Fibroblast of the aortic adventitia (primary cell): ENCODE measurements around the gene POU2AF3. TPM values are rescaled to one million over a fixed set of nuclear protein-coding genes. Genes with fewer than 3 reads are reported as not detected.

Source experiments
- DNase-seq: peaks from one replicate; pipeline ENCODE4 v3.0.0-alpha.2; 2010; ENCODE audit warnings: low read depth
- H3K4me3 ChIP-seq: 2 replicates; pipeline ENCODE4 v1.5.1; 2011; ENCODE audit warnings: low read depth, mild to moderate bottlenecking, control low read depth, low read length, moderate library complexity
- total RNA-seq: library from RNA; depleted of rRNA; stranded (reverse); fragments of >200 nt; gene quantifications from 2 replicates; pipeline ENCODE4 v1.2.3, GENCODE V29; 2012; ENCODE audit warnings: low replicate concordance
- TF ChIP-seq, protein P1 (sequence below): IDR thresholded peaks from 2 replicates; pipeline ENCODE4 v1.5.1; 2011; ENCODE audit warnings: mild to moderate bottlenecking, low read length, control low read depth, inconsistent platforms; ENCODE audit not compliant: insufficient read depth

POU2AF3 gene
- total RNA-seq, 1 donor: 0.45 TPM

DNA sequence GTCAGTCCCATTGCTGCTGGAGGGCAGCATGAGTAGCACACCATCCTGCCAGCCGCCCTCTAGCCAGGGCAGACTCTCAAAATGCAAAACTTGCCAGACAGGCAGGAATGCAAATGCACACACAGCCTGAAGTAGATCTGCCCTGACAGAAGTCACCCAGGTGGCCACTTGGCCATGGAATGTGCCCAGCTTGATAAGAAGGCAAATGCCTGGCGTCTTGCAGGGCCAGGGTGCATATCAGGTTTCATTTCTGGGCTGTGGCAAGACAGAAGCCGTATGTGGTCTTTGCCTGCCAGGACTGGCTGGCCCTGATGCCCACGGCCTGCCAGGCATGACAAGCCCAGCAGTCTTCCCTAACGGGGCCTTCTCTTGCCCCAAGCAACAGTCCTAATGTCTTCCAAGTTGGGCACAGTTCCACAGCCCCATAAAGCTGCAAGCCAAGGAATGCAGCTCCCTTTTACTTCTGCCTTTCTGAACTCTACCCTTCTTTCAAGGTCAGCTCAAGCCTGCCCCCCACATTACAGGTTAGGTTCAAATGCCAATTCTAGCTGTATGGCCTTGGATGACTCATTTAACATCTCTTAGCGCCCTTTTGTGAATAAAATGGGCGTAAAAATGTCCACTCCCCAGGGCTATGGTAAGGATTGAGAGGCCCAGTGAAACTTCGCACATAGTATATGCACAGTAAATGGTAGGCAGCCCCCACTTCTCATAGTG, 29.7 kb downstream of the POU2AF3 start:
- H3K4me3 ChIP-seq: no peak overlapping the region
- TF ChIP-seq, protein P1, sequence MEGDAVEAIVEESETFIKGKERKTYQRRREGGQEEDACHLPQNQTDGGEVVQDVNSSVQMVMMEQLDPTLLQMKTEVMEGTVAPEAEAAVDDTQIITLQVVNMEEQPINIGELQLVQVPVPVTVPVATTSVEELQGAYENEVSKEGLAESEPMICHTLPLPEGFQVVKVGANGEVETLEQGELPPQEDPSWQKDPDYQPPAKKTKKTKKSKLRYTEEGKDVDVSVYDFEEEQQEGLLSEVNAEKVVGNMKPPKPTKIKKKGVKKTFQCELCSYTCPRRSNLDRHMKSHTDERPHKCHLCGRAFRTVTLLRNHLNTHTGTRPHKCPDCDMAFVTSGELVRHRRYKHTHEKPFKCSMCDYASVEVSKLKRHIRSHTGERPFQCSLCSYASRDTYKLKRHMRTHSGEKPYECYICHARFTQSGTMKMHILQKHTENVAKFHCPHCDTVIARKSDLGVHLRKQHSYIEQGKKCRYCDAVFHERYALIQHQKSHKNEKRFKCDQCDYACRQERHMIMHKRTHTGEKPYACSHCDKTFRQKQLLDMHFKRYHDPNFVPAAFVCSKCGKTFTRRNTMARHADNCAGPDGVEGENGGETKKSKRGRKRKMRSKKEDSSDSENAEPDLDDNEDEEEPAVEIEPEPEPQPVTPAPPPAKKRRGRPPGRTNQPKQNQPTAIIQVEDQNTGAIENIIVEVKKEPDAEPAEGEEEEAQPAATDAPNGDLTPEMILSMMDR: no peak
- DNase-seq: no peak

DNA sequence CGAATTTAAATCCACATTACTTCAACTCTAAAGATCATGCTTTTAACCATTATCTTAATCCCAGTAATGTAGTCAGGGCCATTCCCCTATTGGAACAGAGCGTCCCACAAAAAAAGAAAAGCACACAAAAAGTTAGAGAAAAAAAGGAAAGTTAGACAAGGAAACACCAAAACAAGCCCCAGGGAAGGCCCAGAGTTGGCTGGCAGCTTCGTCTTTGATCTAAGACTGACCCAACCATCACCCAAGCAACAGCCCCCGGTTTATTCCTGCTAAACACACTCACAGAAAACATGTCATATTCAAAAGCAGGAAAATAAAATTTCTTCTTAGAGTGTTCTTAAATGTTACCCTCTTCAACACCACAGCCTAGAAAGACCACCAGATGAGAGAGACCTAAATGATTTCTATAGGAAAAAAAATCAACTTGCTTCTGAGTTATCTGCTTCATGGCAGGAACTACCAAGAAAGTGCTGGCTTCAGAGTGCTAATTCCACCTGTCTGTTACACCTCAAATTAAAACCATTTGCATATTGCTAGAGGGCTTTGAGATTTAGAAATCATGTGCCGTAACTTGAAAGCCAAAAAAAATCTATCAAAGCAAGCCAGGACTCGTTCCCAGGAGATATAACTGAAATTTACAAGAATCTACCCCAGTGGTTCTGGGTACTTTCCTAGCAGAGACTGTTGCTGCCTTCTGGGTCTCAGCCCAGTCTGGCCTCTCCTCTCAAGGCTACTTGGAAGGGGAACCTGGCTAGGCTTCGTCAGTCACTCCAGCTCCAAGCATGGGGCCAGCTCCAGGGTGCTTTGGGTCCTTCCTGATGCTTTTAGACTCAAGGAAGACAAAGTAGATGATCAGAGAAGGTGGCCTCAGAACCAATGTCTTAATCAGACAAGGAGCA, 31.2 kb downstream of the POU2AF3 start:
- TF ChIP-seq, protein P1: no peak
- no peak overlapping the region for H3K4me3 ChIP-seq
- DNase-seq: peak; percentile 82

DNA sequence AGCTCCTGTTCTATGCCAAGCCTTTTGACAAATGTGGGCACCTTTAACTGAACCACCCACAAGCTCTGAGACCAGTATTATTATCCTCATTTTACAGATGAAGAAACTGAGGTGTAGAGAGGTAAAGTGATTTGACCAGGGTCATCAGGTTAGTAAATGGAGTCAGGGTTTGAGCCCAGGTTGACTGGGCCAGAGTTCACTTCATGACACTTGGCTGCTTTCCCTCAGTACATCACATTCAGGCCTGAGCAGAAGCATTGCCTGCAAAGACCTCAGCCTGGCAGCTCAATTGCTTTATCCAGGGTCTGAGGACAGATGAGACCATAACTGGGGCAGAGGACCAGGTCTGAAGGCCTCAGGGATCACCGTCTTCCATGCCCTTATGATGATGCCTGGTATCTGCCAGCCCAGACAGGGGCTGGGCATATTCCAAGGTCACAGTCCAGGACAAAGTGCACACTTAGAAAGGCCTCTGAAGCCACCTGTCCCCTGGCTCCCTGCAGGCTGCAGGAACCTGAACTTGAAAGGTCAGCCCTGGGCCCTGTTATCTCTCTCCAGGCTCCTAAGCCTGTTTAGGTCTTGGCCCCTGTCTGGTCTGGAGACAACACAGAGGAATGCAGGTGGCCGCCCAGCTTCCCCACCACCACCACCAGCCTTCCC, 32.0 kb downstream of the POU2AF3 start:
- DNase-seq: no peak
- H3K4me3 ChIP-seq: no peak overlapping the region
- TF ChIP-seq, protein P1: no peak

DNA sequence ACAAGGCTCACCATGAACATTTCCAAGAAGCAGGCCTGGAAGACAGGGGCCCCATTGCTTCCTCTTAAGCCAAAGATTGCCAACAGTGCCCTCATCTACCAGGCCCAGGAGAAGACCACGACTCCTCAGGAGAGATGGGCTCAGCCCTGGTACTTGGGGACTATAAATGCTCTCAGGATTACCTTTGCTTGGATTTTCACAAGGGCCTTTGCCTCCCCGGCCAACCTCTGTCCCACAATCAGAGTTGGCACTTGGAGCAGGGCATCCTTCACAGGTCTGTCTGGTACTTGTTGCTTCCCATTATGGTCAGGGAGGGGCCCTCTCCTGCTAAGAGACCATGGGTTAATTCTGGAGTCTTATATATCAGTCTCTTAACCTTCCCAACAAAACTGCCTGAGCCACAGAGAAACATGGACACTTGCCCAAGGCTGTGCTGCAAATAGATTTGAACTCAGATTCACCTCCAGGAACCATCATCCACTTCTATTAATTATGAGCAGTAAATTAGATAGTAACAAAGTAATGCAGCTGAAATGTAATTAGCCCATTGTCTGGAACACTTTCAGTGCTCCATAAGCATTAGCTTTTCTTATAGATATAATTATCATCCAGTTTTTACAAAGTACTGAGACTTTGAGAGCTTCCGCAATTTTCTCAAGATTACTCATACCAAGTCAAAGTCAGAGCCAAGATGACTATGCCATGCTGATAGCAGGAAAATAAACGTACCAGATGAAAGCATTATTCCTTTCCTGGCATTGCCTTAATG, 33.5 kb downstream of the POU2AF3 start:
- TF ChIP-seq, protein P1: no peak
- H3K4me3 ChIP-seq: no peak overlapping the region
- peak; percentile 87 for DNase-seq

DNA sequence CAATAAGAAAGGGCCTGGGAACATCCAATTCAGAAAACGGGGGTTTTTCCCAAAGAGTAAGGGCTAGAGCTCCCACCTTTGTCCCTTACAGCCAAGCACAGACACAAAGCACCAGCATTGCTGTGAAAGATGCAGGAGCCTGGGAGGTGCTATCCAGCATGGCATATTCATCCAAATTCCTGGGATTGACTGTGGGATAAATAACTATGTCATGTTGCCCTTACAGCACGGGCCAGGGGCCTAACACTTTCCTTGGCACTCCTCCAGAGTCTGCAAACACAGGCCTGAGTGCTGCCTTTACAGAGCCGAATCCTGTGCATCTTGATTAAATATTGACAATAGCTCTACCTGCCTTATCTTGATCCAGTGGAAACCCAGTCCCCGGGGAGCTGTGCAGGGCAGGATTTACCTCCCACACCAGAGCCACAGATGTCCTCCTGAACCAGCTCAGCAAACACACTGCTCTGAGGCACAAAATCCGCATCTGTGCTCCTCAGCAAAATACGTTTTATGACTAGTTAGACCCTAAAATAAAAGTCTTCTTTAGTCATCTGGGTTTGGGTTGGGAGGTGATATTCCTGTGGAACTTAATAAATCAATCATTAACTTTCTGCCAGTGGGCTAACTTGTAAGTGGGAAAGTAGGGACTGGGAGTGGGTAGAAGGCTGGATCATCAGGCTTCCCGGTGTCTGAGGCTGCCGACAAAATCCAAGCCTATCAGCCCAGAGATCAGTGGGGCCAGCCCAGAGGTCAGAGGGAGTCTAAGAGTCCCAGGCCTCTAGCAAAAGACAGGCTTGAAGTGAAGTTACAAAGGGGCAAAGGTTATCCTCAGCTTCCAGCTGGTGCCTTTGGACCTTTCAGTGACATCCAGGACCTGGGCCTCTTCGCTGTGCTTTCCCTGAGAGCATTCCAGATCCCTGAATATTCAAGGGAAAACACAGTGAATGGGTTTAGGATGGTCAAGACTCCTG, 36.5 kb downstream of the POU2AF3 start:
- no peak for DNase-seq
- no peak overlapping the region for H3K4me3 ChIP-seq
- TF ChIP-seq, protein P1: no peak
